GM18951 (cell line): ENCODE results near the gene BCAS3.

Experiments used
- POLR2A ChIP-seq: IDR thresholded peaks from 4 replicates; pipeline ENCODE4 v1.6.1; 2011; ENCODE audit warnings: mild to moderate bottlenecking; ENCODE audit not compliant: insufficient read length, insufficient read depth; ENCODE audit errors: extremely low read depth
- in situ Hi-C: fragments of 300-500 bp; cut with MboI; formaldehyde crosslinking; loops from one replicate; pipeline ENCODE4 v1.12.0; 2022; ENCODE audit warnings: low sequenced_read_pairs, mixed read lengths, inconsistent platforms; ENCODE audit not compliant: unreplicated experiment

BCAS3 gene

GRCh38 chr17:61399131-61400065, 721.7 kb downstream of the BCAS3 start, which contains the start of gene TBX2:
Gene TBX2 (plus strand): TSS chr17:61399843. CDS start chr17:61400177, 334 bp downstream.
- TF ChIP-seq POLR2A = no peak
- in situ Hi-C loops = loop anchor here (10.0 to 25.0 kb wide), 3 partner anchors 405 to 662 kb away; no protein-coding TSS in a partner anchor

DNA sequence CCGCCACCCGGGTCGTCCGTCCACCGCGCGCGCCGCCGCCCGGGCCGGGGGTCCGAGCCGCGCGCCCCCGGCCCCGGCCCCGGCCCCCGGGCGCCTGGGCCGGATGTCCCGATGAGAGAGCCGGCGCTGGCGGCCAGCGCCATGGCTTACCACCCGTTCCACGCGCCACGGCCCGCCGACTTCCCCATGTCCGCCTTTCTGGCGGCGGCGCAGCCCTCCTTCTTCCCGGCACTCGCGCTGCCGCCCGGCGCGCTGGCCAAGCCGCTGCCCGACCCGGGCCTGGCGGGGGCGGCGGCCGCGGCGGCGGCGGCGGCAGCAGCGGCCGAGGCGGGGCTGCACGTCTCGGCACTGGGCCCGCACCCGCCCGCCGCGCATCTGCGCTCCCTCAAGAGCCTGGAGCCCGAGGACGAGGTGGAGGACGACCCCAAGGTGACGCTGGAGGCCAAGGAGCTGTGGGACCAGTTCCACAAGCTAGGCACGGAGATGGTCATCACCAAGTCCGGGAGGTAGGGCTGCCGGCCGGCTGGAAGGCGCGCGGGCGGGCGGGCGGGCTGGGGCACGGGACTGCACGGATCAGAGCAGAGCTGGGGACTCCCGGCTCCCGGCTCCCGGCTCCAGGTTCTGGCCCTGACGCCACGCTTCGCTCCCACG, 722.5 kb downstream of the BCAS3 start:
- in situ Hi-C loops = loop anchor here (25.0 kb wide), 1 partner anchor 437 kb away; no protein-coding TSS in a partner anchor
- TF ChIP-seq POLR2A = no peak

DNA sequence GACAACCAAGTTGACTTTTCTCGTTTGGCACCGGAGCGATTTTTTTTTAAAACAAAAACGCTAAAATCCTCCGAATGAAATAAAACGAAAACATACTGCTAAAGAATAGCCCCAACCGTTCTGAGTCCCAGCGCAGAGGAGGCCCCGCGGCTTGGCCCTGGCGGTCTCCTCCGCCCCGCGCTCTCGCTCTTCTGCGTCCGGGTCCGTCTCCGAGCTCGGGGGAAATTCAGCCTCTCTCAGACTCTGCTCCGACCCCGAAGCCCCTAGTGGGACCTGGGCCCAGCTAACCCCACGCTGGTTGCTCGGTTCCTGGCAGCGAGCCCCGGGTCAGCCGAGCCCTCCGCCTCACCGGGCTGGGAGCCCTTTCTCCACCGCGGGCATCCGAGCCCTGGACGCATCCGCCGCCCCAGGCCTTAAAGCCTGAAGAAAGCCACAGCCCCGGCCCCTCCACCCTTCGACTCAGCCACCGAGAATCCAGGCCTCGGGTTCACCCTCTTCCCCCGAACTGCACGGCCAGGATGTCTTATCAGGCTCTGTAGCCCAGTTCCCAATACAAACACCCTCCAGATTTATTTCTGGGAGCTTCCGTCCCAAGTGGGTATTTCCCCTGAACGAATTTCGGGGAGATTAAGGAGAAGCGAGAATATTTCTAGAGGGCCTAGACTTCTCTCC, 723.2 kb downstream of the BCAS3 start:
- TF ChIP-seq POLR2A = no peak
- in situ Hi-C loops = loop anchor here (25.0 kb wide), 1 partner anchor 436 kb away; no protein-coding TSS in a partner anchor

DNA sequence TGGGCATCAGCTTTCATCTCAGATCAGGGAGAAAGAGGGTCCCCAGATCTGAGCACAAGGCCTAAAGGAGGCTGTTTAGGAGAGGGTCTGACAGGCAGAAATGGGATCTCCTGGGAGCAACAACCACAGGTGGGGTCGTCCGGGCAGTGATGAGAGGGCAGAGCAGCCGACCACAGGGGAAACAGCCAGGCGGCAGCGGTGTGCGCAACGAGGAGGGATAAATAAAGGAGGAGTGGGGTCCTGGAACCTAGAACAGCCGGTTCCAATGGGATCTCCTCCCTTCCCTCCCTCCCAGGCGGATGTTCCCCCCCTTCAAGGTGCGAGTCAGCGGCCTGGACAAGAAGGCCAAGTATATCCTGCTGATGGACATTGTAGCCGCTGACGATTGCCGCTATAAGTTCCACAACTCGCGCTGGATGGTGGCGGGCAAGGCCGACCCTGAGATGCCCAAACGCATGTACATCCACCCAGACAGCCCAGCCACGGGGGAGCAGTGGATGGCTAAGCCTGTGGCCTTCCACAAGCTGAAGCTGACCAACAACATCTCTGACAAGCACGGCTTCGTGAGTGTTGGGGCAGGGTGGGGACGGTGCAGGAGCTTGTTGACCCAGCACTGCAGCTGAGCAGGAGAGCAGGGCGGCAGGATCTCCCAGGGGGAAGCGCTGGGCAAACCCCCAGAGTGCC, 723.9 kb downstream of the BCAS3 start:
- no peak for TF ChIP-seq POLR2A
- in situ Hi-C loops = loop anchor here (25.0 kb wide), 1 partner anchor 436 kb away; no protein-coding TSS in a partner anchor

DNA sequence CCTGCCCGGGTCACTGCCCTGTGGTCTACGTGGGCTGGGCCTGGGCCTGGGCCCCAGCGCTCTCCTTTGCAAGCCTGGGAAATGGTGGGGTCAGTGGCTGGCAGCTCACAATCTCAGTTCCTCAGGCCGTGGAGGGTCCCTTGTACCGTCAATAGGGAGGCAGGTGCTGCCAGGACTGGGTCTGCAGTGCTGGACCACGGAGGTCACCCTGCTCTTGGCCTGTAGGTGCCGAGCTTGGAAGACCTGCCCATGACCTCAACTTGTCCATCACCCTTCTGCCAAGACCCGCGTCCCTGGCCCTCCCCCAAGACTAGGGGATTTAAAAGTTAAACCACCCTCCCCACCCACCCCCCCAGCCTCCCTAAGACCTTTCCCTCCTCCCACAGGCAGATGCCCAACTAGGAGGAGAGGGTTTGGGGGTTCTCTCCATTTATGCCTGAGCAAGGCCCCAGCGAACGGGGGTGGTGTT, 724.5 kb downstream of the BCAS3 start:
- in situ Hi-C loops = loop anchor here (25.0 kb wide), 1 partner anchor 435 kb away; no protein-coding TSS in a partner anchor
- TF ChIP-seq POLR2A = no peak

GRCh38 chr17:61402978-61403800, 725.5 kb downstream of the BCAS3 start:
- TF ChIP-seq POLR2A = no peak
- in situ Hi-C loops = loop anchor here (25.0 kb wide), 1 partner anchor 434 kb away; no protein-coding TSS in a partner anchor

DNA sequence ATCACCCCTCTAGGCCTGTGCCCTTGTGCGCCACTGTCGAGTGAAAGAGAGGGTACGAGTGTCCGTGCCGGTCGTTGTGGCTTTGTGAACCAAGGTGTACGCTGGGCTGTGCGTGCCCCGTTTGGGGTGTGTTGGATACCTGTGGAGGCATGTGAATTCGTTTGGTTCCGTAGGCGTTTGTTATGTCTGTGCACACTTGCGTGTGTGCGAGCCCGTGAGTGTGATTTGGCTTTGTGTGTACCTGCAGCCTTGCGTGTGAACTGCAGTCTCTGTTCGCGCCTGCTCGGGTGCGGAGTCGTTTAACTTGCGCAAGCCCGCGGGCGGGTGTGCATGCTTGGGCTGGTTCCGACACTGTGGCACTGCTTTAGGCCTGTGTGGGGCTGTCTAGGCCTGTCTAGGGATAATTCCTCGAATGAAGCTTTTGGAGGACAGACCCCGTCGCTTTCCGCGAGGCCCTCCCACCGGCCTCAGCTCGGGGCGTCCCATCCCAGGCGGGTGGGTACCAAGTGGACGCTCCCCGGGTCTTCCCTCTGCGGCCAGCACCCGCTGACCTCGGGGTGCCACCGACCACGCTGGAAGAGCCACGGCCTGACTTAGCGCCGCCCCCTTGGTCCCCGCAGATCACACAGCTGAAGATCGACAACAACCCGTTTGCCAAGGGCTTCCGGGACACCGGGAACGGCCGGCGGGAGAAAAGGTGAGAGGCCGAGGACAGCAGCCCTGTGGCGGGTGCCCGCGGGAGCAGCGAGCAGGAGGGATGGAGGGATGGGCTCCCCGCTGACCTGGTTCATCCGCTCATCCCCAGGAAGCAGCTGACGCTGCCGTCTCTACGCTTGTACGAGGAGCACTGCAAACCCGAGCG, 726.4 kb downstream of the BCAS3 start:
- no peak for TF ChIP-seq POLR2A
- in situ Hi-C loops = loop anchor here (25.0 kb wide), 1 partner anchor 433 kb away; no protein-coding TSS in a partner anchor

GRCh38 chr17:61404663-61404912, 726.9 kb downstream of the BCAS3 start:
- in situ Hi-C loops = loop anchor here (25.0 kb wide), 1 partner anchor 433 kb away; no protein-coding TSS in a partner anchor
- TF ChIP-seq POLR2A = no peak

DNA sequence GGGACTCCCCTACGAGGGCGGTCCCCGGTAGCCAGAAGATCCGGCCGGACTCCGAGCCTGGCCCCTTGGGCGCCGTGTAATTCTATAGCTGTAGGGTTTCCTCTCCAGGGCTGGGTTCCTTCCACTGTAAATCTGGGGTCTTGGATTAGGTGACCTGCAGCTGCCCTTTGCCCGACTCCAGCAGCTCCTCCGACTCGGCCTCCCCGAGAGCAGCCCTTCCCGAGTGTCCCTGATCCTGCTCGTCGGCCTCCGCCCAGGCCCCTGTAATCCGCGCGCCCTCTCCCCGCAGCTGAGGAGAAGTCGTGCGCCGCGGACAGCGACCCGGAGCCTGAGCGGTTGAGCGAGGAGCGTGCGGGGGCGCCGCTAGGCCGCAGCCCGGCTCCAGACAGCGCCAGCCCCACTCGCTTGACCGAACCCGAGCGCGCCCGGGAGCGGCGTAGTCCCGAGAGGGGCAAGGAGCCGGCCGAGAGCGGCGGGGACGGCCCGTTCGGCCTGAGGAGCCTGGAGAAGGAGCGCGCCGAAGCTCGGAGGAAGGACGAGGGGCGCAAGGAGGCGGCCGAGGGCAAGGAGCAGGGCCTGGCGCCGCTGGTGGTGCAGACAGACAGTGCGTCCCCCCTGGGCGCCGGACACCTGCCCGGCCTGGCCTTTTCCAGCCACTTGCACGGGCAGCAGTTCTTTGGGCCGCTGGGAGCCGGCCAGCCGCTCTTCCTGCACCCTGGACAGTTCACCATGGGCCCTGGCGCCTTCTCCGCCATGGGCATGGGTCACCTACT, 727.4 kb downstream of the BCAS3 start:
- no peak for TF ChIP-seq POLR2A
- in situ Hi-C loops = loop anchor here (25.0 kb wide), 1 partner anchor 432 kb away; no protein-coding TSS in a partner anchor
